IPS-15b (cell line): Measurements from ENCODE around the gene CDH23.

Experiments
- H3K27me3 ChIP-seq: one replicate; pipeline ENCODE4 v1.6.1; 2013; ENCODE audit warnings: low read length; ENCODE audit not compliant: control insufficient read depth, insufficient read depth
- H3K36me3 ChIP-seq: one replicate; pipeline ENCODE4 v1.6.1; 2013; ENCODE audit warnings: low read length; ENCODE audit not compliant: control insufficient read depth, insufficient read depth
- H3K4me1 ChIP-seq: one replicate; pipeline ENCODE4 v1.6.1; 2013; ENCODE audit warnings: mild to moderate bottlenecking, low read length; ENCODE audit not compliant: control insufficient read depth, insufficient read depth
- H3K4me3 ChIP-seq: one replicate; pipeline ENCODE4 v1.5.1; 2013; ENCODE audit warnings: low read depth, low read length
- H3K9ac ChIP-seq: one replicate; pipeline ENCODE4 v1.6.1; 2013; ENCODE audit warnings: low read depth, mild to moderate bottlenecking, low read length
- H3K9me3 ChIP-seq: one replicate; pipeline ENCODE4 v1.6.1; 2013; ENCODE audit warnings: mild to moderate bottlenecking, low read length; ENCODE audit not compliant: control insufficient read depth, insufficient read depth

The CDH23 gene

GRCh38 chr10:71542478-71542877, 145.8 kb downstream of the CDH23 start:
- Histone ChIP-seq H3K4me1 (peaks cover 5% of the 10 kb centered on the region), H3K9me3 (no peaks in the 10 kb centered on the region), H3K4me3 (no peak overlapping the region), H3K9ac (no peak overlapping the region), H3K27me3 (no peaks in the 10 kb centered on the region), H3K36me3 (no peaks in the 10 kb centered on the region)

- Histone ChIP-seq H3K4me3 (no peak overlapping the region), H3K36me3 (no peaks in the 10 kb centered on the region), H3K9ac (no peak overlapping the region), H3K4me1 (peaks cover 5% of the 10 kb centered on the region), H3K27me3 (no peaks in the 10 kb centered on the region), H3K9me3 (no peaks in the 10 kb centered on the region)
Observed at GRCh38 chr10:71543608-71544170, 147.0 kb downstream of the CDH23 start.

GRCh38 chr10:71545001-71545400, 148.3 kb downstream of the CDH23 start:
- Histone ChIP-seq H3K4me3 (no peak overlapping the region), H3K27me3 (no peaks in the 10 kb centered on the region), H3K9ac (no peak overlapping the region), H3K4me1 (no peaks in the 10 kb centered on the region), H3K9me3 (no peaks in the 10 kb centered on the region), H3K36me3 (no peaks in the 10 kb centered on the region)

GRCh38 chr10:71546220-71546619, 149.5 kb downstream of the CDH23 start:
- Histone ChIP-seq H3K9ac (no peak overlapping the region), H3K9me3 (no peaks in the 10 kb centered on the region), H3K27me3 (no peaks in the 10 kb centered on the region), H3K4me1 (no peaks in the 10 kb centered on the region), H3K4me3 (no peak overlapping the region), H3K36me3 (no peaks in the 10 kb centered on the region)

- no peaks in the 10 kb centered on the region for H3K4me1 ChIP-seq
- no peak overlapping the region for H3K4me3 ChIP-seq
- H3K9me3 ChIP-seq: no peaks in the 10 kb centered on the region
- H3K9ac ChIP-seq: no peak overlapping the region
- H3K27me3 ChIP-seq: no peaks in the 10 kb centered on the region
- no peaks in the 10 kb centered on the region for H3K36me3 ChIP-seq
Observed at GRCh38 chr10:71547312-71547711, 150.6 kb downstream of the CDH23 start.

GRCh38 chr10:71547876-71548846, 151.4 kb downstream of the CDH23 start:
- H3K4me3 ChIP-seq: no peak overlapping the region
- H3K36me3 ChIP-seq: no peaks in the 10 kb centered on the region
- H3K27me3 ChIP-seq: no peaks in the 10 kb centered on the region
- H3K4me1 ChIP-seq: no peaks in the 10 kb centered on the region
- no peak overlapping the region for H3K9ac ChIP-seq
- no peaks in the 10 kb centered on the region for H3K9me3 ChIP-seq

GRCh38 chr10:71549766-71550533, 153.2 kb downstream of the CDH23 start:
- H3K9ac ChIP-seq: no peak overlapping the region
- no peaks in the 10 kb centered on the region for H3K27me3 ChIP-seq
- no peaks in the 10 kb centered on the region for H3K4me1 ChIP-seq
- no peak overlapping the region for H3K4me3 ChIP-seq
- H3K36me3 ChIP-seq: no peaks in the 10 kb centered on the region
- H3K9me3 ChIP-seq: no peaks in the 10 kb centered on the region

GRCh38 chr10:71550628-71551027, 153.9 kb downstream of the CDH23 start:
- Histone ChIP-seq H3K9ac (no peak overlapping the region), H3K9me3 (no peaks in the 10 kb centered on the region), H3K36me3 (no peaks in the 10 kb centered on the region), H3K27me3 (no peaks in the 10 kb centered on the region), H3K4me3 (no peak overlapping the region), H3K4me1 (no peaks in the 10 kb centered on the region)

- H3K4me3 ChIP-seq: no peak overlapping the region
- H3K9ac ChIP-seq: no peak overlapping the region
- no peaks in the 10 kb centered on the region for H3K36me3 ChIP-seq
- H3K9me3 ChIP-seq: no peaks in the 10 kb centered on the region
- H3K4me1 ChIP-seq: no peaks in the 10 kb centered on the region
- H3K27me3 ChIP-seq: no peaks in the 10 kb centered on the region
Observed at GRCh38 chr10:71551970-71552369, 155.2 kb downstream of the CDH23 start.

GRCh38 chr10:71553432-71553831, 156.7 kb downstream of the CDH23 start:
- no peaks in the 10 kb centered on the region for H3K36me3 ChIP-seq
- H3K9ac ChIP-seq: peak overlapping the region; percentile 57
- no peak overlapping the region for H3K4me3 ChIP-seq
- no peaks in the 10 kb centered on the region for H3K4me1 ChIP-seq
- H3K27me3 ChIP-seq: no peaks in the 10 kb centered on the region
- no peaks in the 10 kb centered on the region for H3K9me3 ChIP-seq

- no peaks in the 10 kb centered on the region for H3K4me1 ChIP-seq
- no peaks in the 10 kb centered on the region for H3K36me3 ChIP-seq
- H3K4me3 ChIP-seq: no peak overlapping the region
- no peak overlapping the region for H3K9ac ChIP-seq
- no peaks in the 10 kb centered on the region for H3K9me3 ChIP-seq
- no peaks in the 10 kb centered on the region for H3K27me3 ChIP-seq
Observed at GRCh38 chr10:71554671-71555070, 158.0 kb downstream of the CDH23 start.
